A673 (cell line): ENCODE results near the gene PFKFB3. TPM values are rescaled to one million over a fixed set of nuclear protein-coding genes. Genes with fewer than 3 reads are reported as not detected.

Experiments
- BruUV-seq: library from RNA; stranded (reverse); fragments of 400-500 nt; replicated peaks from 2 replicates; lab custom pipeline; 2021; lab: Mats Ljungman, UMichigan
- CTCF ChIA-PET: fragments of 300-600 bp; sonication (Branson Sonifier 250); formaldehyde crosslinking; loops from one replicate; lab custom pipeline; 2022; ENCODE audit warnings: antibody characterized with exemption; lab: Charles Lee
- POLR2A ChIA-PET: fragments of 300-600 bp; sonication (Branson Sonifier 250); formaldehyde crosslinking; loops from one replicate; lab custom pipeline; 2022; ENCODE audit warnings: antibody characterized with exemption; ENCODE audit not compliant: low non-redundant PET; lab: Charles Lee
- DNase-seq: peaks from one replicate; pipeline ENCODE4 v3.0.0-alpha.2; 2015; ENCODE audit warnings: low spot score
- H3K27ac ChIP-seq: fragments of 200-600 bp; sonication (generic); 2 replicates; pipeline ENCODE4 v1.5.1; 2016; ENCODE audit warnings: mixed run types, low read depth, mild to moderate bottlenecking, mixed read lengths, antibody characterized with exemption, low read length; ENCODE audit not compliant: poor library complexity, severe bottlenecking
- H3K27me3 ChIP-seq: fragments of 200-600 bp; sonication (generic); replicated peaks from 2 replicates; pipeline ENCODE4 v1.6.1; 2017; ENCODE audit warnings: mixed run types, low read depth, mild to moderate bottlenecking, mixed read lengths, antibody characterized with exemption, low read length; ENCODE audit not compliant: insufficient read depth, poor library complexity
- H3K36me3 ChIP-seq: fragments of 200-600 bp; sonication (generic); 2 replicates; pipeline ENCODE4 v1.6.1; 2016; ENCODE audit warnings: mixed run types, mild to moderate bottlenecking, mixed read lengths, antibody characterized with exemption, low read length; ENCODE audit not compliant: insufficient read depth, poor library complexity, severe bottlenecking
- H3K4me1 ChIP-seq: fragments of 200-600 bp; sonication (generic); 2 replicates; pipeline ENCODE4 v1.6.1; 2017; ENCODE audit warnings: mixed run types, mild to moderate bottlenecking, mixed read lengths, antibody characterized with exemption, low read length; ENCODE audit not compliant: insufficient read depth, poor library complexity, severe bottlenecking
- H3K4me3 ChIP-seq: fragments of 200-600 bp; sonication (generic); 2 replicates; pipeline ENCODE4 v1.5.1; 2016; ENCODE audit warnings: low read depth, mixed run types, mild to moderate bottlenecking, mixed read lengths, low read length; ENCODE audit not compliant: poor library complexity, severe bottlenecking
- H3K9me3 ChIP-seq: fragments of 200-600 bp; sonication (generic); 2 replicates; pipeline ENCODE4 v1.6.1; 2016; ENCODE audit warnings: mixed run types, low read depth, mild to moderate bottlenecking, mixed read lengths, antibody characterized with exemption, low read length; ENCODE audit not compliant: poor library complexity, severe bottlenecking
- EZH2 ChIP-seq: fragments of 200-600 bp; sonication (generic); IDR thresholded peaks from 2 replicates; pipeline ENCODE4 v1.6.1; 2017; ENCODE audit warnings: borderline replicate concordance, low read depth, mild to moderate bottlenecking, mixed read lengths, antibody characterized with exemption, low read length; ENCODE audit not compliant: poor library complexity, severe bottlenecking
- intact Hi-C: fragments of 100-400 bp; cut with micrococcal nuclease; formaldehyde crosslinking; loops from one replicate; pipeline ENCODE4 v1.10.0; 2022; ENCODE audit not compliant: unreplicated experiment
- total RNA-seq: library from RNA; stranded (reverse); gene quantifications from 2 replicates; pipeline ENCODE4 v1.2.3, GENCODE V29; 2021
- TF ChIP-seq, protein P1 (sequence below): fragments of 300-800, 200-600 bp; sonication (generic); conservative IDR thresholded peaks from 2 replicates; pipeline ENCODE4 v1.5.1; 2017; ENCODE audit warnings: low read depth, mild to moderate bottlenecking, antibody characterized with exemption, low read length, moderate library complexity, mixed read lengths

Gene PFKFB3
- total RNA-seq, 1 experiment from 2014 or later: 53.0 TPM

DNA sequence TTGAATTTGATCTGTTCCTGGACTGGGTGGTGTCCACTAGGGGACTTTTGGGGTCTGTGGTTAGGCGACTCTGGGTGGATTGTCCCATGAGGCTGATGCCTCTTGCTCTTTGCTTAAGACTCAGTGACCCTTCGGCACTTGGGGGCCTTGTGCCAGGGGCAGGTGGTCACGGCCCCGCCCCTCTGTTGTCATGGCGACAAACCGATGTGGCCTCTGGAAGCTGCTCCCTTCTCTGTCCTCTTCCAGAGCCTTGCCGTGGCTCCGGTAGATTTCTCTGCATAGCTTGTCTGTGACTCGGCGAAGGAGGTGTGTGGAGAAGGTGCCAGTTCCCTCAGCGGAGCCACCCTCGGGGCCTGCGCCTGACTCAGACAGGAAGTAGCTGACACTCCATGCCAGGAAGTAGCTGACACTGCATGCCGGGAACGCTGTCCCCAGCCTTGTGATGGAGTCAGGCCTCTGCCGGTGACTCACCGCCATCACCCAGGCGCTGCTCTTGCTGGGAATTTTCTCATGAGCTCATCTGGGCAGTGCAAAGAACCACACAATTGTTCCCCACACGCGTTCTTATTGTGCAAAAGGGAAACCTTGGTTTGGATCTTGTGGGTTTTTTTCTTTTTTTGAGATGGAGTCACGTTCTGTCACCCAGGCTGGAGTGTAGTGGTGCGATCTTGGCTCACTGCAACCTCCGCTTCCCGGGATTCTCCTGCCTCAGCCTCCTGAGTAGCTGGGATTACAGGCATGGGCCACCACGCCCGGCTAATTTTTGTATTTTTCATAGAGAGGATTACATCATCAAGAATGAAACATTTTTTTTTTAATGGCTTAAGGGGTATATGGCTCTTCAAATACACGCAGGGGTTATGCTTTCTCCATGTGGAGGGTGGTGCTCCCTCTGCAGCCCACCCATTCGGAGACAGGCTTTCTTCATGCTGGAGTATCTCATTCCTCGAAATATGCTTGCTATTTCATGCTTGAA is 72.6 kb downstream of the PFKFB3 start:
- DNase-seq: peak; percentile 91
- Histone ChIP-seq H3K4me1 (peaks cover 24% of the 10 kb centered on the region), H3K27ac (no peak overlapping the region), H3K27me3 (no peaks in the 10 kb centered on the region), H3K9me3 (no peaks in the 10 kb centered on the region), H3K4me3 (no peak overlapping the region), H3K36me3 (no peaks in the 10 kb centered on the region)
- CTCF ChIA-PET: interaction anchor here (1.4 kb wide), 1 partner anchor 126 kb away, joined by 6 read pairs; no protein-coding TSS in a partner anchor
- TF ChIP-seq EZH2: no peak
- TF ChIP-seq, protein P1, sequence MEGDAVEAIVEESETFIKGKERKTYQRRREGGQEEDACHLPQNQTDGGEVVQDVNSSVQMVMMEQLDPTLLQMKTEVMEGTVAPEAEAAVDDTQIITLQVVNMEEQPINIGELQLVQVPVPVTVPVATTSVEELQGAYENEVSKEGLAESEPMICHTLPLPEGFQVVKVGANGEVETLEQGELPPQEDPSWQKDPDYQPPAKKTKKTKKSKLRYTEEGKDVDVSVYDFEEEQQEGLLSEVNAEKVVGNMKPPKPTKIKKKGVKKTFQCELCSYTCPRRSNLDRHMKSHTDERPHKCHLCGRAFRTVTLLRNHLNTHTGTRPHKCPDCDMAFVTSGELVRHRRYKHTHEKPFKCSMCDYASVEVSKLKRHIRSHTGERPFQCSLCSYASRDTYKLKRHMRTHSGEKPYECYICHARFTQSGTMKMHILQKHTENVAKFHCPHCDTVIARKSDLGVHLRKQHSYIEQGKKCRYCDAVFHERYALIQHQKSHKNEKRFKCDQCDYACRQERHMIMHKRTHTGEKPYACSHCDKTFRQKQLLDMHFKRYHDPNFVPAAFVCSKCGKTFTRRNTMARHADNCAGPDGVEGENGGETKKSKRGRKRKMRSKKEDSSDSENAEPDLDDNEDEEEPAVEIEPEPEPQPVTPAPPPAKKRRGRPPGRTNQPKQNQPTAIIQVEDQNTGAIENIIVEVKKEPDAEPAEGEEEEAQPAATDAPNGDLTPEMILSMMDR: no peak
- TSS peak; percentile 41 for BruUV-seq
- intact Hi-C loops: loop anchor here (5.0 kb wide), 1 partner anchor 58 kb away; no protein-coding TSS in a partner anchor
- POLR2A ChIA-PET: interaction anchor here (0.6 kb wide), 1 partner anchor 39 kb away, joined by 3 read pairs; no protein-coding TSS in a partner anchor

DNA sequence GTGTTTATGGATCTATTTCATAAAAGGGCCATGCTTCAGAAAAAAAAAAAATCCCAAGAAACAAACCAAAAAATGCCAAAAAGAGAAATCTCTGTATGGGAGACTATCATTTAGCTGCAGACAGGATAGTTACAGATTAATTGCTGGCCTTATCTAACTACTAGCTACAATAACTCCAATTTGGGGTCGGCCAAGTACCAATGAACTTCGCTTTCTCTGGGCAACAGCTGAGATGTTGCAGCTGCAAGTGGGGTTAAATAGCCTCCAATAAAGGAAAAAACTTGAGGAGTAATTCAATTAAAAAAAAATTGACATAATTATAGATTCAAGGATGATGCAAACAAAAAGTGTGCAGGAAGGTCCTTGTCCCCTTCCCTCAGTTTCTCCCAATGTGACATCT is 73.6 kb downstream of the PFKFB3 start:
- Histone ChIP-seq H3K4me3 (no peak overlapping the region), H3K27ac (no peak overlapping the region), H3K36me3 (no peaks in the 10 kb centered on the region), H3K27me3 (no peaks in the 10 kb centered on the region), H3K9me3 (no peaks in the 10 kb centered on the region), H3K4me1 (peaks cover 26% of the 10 kb centered on the region)
- no peak for DNase-seq
- POLR2A ChIA-PET: no interaction called here
- CTCF ChIA-PET: no interaction called here
- TF ChIP-seq, protein P1: no peak
- TF ChIP-seq EZH2: no peak
- intact Hi-C loops: loop anchor here (5.0 kb wide), 1 partner anchor 59 kb away; no protein-coding TSS in a partner anchor
- BruUV-seq: no TSS peak

DNA sequence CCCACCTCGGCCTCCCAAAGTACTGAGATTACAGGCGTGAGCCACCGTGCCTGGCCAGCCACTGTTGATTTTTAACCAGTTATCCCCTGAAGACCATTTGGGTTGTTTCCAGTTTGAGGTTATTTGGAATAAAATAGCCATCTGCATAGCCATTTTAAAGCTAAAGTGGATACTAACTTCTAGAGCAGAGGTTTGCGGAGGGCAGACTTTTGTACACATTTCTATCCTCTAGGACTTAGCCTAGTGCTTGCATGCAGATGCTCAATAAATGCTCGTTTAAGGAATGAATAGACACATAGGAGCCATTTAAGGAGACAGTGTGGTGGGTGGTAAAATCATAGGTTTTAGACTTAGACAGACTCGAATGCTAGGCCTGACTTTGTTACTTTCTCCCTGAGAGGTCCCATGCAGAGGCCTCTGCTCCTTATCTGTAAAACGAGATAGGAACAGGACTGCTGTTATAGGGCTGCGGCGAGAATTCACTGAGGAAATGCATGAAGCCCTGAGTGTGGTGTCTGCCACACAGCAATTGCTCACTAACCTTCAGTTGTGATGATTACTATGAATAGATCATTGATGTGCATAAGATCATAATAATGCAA is 75.9 kb downstream of the PFKFB3 start:
- H3K27me3 ChIP-seq: no peaks in the 10 kb centered on the region
- DNase-seq: peak; percentile 32
- no TSS peak for BruUV-seq
- ChIA-PET POLR2A (no interaction called here), CTCF (no interaction called here)
- H3K4me3 ChIP-seq: no peak overlapping the region
- intact Hi-C loops: loop anchor here (5.0 kb wide), 1 partner anchor 61 kb away; no protein-coding TSS in a partner anchor
- H3K4me1 ChIP-seq: peaks cover 26% of the 10 kb centered on the region
- H3K27ac ChIP-seq: no peak overlapping the region
- no peaks in the 10 kb centered on the region for H3K9me3 ChIP-seq
- TF ChIP-seq, protein P1: no peak
- no peak for TF ChIP-seq EZH2
- no peaks in the 10 kb centered on the region for H3K36me3 ChIP-seq
